ENCODE results near the gene ARFGAP2.
A peak's percentile ranks its signal among the peaks of the same experiment; 100 is the strongest.

Gene ARFGAP2

DNA sequence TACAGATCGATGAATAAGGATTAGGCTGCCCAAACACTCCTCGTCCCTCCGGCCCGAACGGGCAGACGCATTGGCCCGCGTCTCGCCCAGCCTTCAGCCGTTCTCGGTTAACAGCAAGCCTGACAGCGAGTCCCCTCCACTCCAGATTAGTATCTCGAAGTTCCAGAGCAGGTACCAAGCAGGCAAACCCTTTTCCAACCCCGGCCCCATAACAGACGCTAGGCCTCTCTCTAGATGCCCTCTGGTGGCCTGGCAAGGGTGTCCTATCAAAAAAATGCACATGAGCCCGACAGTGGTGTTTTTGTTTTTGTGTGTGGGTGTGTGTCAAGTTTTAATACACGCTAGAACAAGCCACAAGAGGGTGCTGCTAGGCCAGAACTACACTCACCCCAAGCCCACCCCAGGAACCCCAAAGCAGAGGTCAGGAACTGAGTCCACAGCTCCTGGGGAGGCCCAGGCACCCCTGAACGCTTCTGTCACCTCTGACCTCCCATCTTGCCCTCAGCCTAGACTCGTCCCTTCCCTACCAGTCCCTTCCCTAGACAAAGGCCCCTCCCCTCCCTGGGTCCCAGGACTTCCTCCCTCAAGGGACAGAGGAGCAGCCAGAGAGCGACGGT lies 658 bp upstream of the ARFGAP2 start:
- peak overlapping the region; percentile 64 for H3K4me3 ChIP-seq (ENCODE audit: low read depth, low read length)
- peak; percentile 82 for DNase-seq (ENCODE audit: low read depth)
- TF ChIP-seq MYC (IDR thresholded peaks at IDR 0.05; ENCODE audit: low read depth, low read length) = no peak
- TF ChIP-seq, protein P1, sequence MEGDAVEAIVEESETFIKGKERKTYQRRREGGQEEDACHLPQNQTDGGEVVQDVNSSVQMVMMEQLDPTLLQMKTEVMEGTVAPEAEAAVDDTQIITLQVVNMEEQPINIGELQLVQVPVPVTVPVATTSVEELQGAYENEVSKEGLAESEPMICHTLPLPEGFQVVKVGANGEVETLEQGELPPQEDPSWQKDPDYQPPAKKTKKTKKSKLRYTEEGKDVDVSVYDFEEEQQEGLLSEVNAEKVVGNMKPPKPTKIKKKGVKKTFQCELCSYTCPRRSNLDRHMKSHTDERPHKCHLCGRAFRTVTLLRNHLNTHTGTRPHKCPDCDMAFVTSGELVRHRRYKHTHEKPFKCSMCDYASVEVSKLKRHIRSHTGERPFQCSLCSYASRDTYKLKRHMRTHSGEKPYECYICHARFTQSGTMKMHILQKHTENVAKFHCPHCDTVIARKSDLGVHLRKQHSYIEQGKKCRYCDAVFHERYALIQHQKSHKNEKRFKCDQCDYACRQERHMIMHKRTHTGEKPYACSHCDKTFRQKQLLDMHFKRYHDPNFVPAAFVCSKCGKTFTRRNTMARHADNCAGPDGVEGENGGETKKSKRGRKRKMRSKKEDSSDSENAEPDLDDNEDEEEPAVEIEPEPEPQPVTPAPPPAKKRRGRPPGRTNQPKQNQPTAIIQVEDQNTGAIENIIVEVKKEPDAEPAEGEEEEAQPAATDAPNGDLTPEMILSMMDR (IDR thresholded peaks at IDR 0.05; ENCODE audit: low read depth, low read length) = peak; percentile 54
- no peak for TF ChIP-seq POLR2A (IDR thresholded peaks at IDR 0.05; ENCODE audit: extremely low read depth, insufficient read length)
- TF ChIP-seq, protein P2, sequence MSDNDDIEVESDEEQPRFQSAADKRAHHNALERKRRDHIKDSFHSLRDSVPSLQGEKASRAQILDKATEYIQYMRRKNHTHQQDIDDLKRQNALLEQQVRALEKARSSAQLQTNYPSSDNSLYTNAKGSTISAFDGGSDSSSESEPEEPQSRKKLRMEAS (IDR thresholded peaks at IDR 0.05; ENCODE audit: low read depth, low read length) = peak; percentile 57

GRCh38 chr11:47175746-47176327 lies 842 bp downstream of the ARFGAP2 start:
- TF ChIP-seq MYC (IDR thresholded peaks at IDR 0.05; ENCODE audit: low read depth, low read length) (no peak), POLR2A (IDR thresholded peaks at IDR 0.05; ENCODE audit: extremely low read depth, insufficient read length) (no peak)
- TF ChIP-seq, protein P1 (IDR thresholded peaks at IDR 0.05; ENCODE audit: low read depth, low read length) = no peak
- TF ChIP-seq, protein P2 (IDR thresholded peaks at IDR 0.05; ENCODE audit: low read depth, low read length) = no peak
- peak overlapping the region; percentile 77 for H3K4me3 ChIP-seq (ENCODE audit: low read depth, low read length)
- peak; percentile 82 for DNase-seq (ENCODE audit: low read depth)

- H3K4me3 ChIP-seq (ENCODE audit: low read depth, low read length) = no peak overlapping the region
- TF ChIP-seq, protein P1 (IDR thresholded peaks at IDR 0.05; ENCODE audit: low read depth, low read length) = no peak
- TF ChIP-seq, protein P2 (IDR thresholded peaks at IDR 0.05; ENCODE audit: low read depth, low read length) = no peak
- TF ChIP-seq MYC (IDR thresholded peaks at IDR 0.05; ENCODE audit: low read depth, low read length) = no peak
- TF ChIP-seq POLR2A (IDR thresholded peaks at IDR 0.05; ENCODE audit: extremely low read depth, insufficient read length) = no peak
- no peak for DNase-seq (ENCODE audit: low read depth)
Observed at GRCh38 chr11:47172740-47173336, 3.8 kb downstream of the ARFGAP2 start.

DNA sequence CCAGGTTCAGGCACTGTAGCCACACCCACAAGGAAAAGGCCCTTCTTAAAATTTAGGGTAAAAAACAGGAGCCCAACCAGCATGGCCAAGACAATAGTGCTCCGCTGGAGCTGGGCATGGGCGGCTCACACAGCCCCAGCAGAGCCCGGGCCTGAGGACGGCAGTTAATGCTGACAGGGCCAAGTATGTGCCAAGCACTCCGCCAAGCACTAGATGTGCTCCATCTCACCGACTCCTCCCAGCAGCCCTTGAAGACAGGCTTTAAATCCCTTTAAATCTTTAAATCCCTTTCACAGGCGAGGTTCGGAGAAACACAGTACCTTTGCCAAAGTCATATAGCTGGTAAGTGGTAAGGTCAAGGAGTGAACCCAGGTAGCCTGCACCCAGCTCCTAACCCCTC lies 4.8 kb downstream of the ARFGAP2 start:
- H3K4me3 ChIP-seq (ENCODE audit: low read depth, low read length) = no peak overlapping the region
- TF ChIP-seq, protein P1 (IDR thresholded peaks at IDR 0.05; ENCODE audit: low read depth, low read length) = no peak
- TF ChIP-seq MYC (IDR thresholded peaks at IDR 0.05; ENCODE audit: low read depth, low read length) = no peak
- TF ChIP-seq, protein P2 (IDR thresholded peaks at IDR 0.05; ENCODE audit: low read depth, low read length) = no peak
- no peak for TF ChIP-seq POLR2A (IDR thresholded peaks at IDR 0.05; ENCODE audit: extremely low read depth, insufficient read length)
- no peak for DNase-seq (ENCODE audit: low read depth)

DNA sequence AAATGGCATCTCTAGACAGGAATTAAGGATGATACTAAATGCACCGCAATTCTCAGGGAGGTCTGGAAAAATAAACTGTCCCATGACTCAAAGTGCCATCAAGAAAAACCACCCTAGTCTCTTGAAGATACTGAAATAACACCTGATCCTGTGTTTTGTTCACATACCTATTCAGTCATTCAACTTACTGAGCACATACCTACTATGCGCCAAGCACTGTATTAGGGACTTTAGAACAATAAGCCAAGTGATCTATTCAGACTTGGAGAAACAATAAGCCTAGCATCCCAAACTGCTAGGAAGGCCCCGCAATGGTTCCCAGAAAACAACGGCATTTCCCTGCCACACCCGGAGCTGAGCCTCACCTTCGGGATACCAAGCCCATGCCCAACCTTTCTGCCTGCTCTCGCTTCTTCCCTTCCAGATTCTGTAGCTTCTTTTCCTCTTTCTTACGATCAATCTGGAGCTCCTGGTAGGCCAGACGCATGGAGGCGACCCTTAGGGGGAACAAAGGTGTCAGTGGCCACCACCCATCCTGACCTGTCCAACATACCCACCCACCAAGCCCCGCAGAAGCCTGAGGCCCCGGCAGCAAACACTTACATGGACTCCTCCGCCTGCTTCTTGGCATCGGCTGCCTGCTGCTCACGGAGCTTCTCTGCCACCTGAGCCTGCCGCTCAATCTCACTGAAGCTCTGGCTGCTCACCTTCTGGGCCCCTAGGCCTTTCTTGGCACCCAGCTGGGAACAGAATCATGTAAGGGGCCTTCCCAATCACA lies 5.4 kb downstream of the ARFGAP2 start:
- TF ChIP-seq, protein P2 (IDR thresholded peaks at IDR 0.05; ENCODE audit: low read depth, low read length) = no peak
- TF ChIP-seq, protein P1 (IDR thresholded peaks at IDR 0.05; ENCODE audit: low read depth, low read length) = no peak
- H3K4me3 ChIP-seq (ENCODE audit: low read depth, low read length) = no peak overlapping the region
- DNase-seq (ENCODE audit: low read depth) = no peak
